ENCODE data around the gene GCHFR. TPM values are rescaled to one million over a fixed set of nuclear protein-coding genes. Genes with fewer than 3 reads are reported as not detected.

Gene GCHFR
- total RNA-seq, 2 donors from 2014 or later = 9.7 to 33.8 TPM

- TF ChIP-seq, protein P1, sequence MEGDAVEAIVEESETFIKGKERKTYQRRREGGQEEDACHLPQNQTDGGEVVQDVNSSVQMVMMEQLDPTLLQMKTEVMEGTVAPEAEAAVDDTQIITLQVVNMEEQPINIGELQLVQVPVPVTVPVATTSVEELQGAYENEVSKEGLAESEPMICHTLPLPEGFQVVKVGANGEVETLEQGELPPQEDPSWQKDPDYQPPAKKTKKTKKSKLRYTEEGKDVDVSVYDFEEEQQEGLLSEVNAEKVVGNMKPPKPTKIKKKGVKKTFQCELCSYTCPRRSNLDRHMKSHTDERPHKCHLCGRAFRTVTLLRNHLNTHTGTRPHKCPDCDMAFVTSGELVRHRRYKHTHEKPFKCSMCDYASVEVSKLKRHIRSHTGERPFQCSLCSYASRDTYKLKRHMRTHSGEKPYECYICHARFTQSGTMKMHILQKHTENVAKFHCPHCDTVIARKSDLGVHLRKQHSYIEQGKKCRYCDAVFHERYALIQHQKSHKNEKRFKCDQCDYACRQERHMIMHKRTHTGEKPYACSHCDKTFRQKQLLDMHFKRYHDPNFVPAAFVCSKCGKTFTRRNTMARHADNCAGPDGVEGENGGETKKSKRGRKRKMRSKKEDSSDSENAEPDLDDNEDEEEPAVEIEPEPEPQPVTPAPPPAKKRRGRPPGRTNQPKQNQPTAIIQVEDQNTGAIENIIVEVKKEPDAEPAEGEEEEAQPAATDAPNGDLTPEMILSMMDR (IDR thresholded peaks at IDR 0.05) = no peak
- peaks cover 18% of the 10 kb centered on the region for H3K36me3 ChIP-seq
Measured at GRCh38 chr15:40808861-40809450, 45.1 kb downstream of the GCHFR start.

GRCh38 chr15:40812721-40813425, 49.0 kb downstream of the GCHFR start:
- H3K27me3 ChIP-seq = no peaks in the 10 kb centered on the region
- peaks cover 0 to 9% of the 10 kb centered on the region in 2 donors for H3K4me1 ChIP-seq
- no peak overlapping the region for H3K4me3 ChIP-seq
- no peak for DNase-seq (ENCODE audit: low spot score)
- H3K9me3 ChIP-seq = no peaks in the 10 kb centered on the region
- H3K36me3 ChIP-seq = peaks cover 28% of the 10 kb centered on the region
- H3K27ac ChIP-seq = no peak overlapping the region
- TF ChIP-seq, protein P1 (IDR thresholded peaks at IDR 0.05) = no peak

More at GRCh38 chr15:40808861-40809450, 45.1 kb downstream of the GCHFR start:
- DNase-seq (ENCODE audit: low spot score) = no peak
- Histone ChIP-seq H3K4me3 (no peak overlapping the region), H3K27me3 (no peaks in the 10 kb centered on the region), H3K4me1 (peaks cover 0 to 19% of the 10 kb centered on the region in 2 donors), H3K9me3 (no peaks in the 10 kb centered on the region), H3K27ac (no peak overlapping the region)

DNA sequence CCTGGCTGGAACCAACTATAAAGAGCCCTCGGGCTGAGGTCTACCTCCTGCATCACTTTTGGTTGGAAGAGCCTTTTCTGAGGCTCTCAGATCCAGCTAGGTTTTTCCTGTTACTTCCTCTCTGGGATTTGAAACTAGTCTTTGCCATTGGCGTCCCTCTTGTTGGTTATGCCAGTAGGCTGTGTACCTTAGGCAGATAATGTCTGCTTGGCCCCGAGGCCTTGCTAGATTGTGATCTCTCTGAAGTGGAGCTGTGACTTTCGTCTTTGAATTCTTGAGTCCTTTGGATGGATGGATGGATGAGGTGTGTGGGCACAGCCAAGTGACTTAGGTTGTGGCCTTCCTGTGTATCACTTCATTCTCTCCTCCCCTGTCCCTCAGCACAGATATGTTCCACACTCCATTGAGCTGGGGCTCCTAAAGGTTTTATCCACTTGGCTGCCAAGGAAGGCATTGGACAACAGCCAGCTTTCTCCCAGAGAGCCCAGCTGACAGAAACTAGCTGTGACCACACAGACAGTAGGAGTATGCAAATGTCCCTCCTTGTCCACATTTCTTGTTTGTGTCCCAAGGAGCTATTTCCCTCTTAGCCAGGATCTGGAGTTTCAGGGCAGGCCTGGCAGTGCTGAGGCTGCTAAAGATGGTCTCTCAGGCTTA, 51.3 kb downstream of the GCHFR start:
- Histone ChIP-seq H3K4me1 (no peaks in the 10 kb centered on the region), H3K9me3 (no peaks in the 10 kb centered on the region), H3K27me3 (no peaks in the 10 kb centered on the region), H3K27ac (no peak overlapping the region), H3K4me3 (no peak overlapping the region), H3K36me3 (peaks cover 28% of the 10 kb centered on the region)
- no peak for DNase-seq (ENCODE audit: low spot score)
- TF ChIP-seq, protein P1 (IDR thresholded peaks at IDR 0.05) = no peak

Other genes with a start within 250 kb of the GCHFR start
- gene CCDC32, start 199.0 kb upstream of the GCHFR start, total RNA-seq = 10 to 100 TPM; 18.7 to 30.2 TPM
- gene RPUSD2, start 194.8 kb upstream of the GCHFR start, total RNA-seq = 1 to 10 TPM; 5.6 to 8.5 TPM
- gene KNL1, start 169.8 kb upstream of the GCHFR start, total RNA-seq = 1 to 10 TPM in 1 of 2 donors, under 1 TPM in 1; 0.51 to 4.6 TPM
- gene RAD51, start 68.9 kb upstream of the GCHFR start, total RNA-seq = under 1 TPM in 1 of 2 donors, not detected in 1; 0.30 TPM
- gene RMDN3, start 8.8 kb upstream of the GCHFR start, total RNA-seq = 10 to 100 TPM; 12.4 to 14.4 TPM
- under 1 TPM in 1 of 2 donors, not detected in 1; 0.83 TPM for gene C15orf62, start 5.9 kb downstream of the GCHFR start, total RNA-seq
- gene ZFYVE19, start 43.0 kb downstream of the GCHFR start, total RNA-seq = 10 to 100 TPM; 10.1 to 14.8 TPM
- gene DNAJC17, start 43.4 kb downstream of the GCHFR start, total RNA-seq = 10 to 100 TPM; 11.6 to 15.7 TPM
- gene PPP1R14D, start 64.6 kb downstream of the GCHFR start, total RNA-seq = not detected
- gene SPINT1, start 80.0 kb downstream of the GCHFR start, total RNA-seq = 10 to 100 TPM in 1 of 2 donors, 1 to 10 TPM in 1; 6.5 to 13.0 TPM
- not detected for gene RHOV, start 110.2 kb downstream of the GCHFR start, total RNA-seq
- gene VPS18, start 130.4 kb downstream of the GCHFR start, total RNA-seq = 10 to 100 TPM; 18.1 to 26.1 TPM
- 1 to 10 TPM; 7.5 to 9.8 TPM for gene DLL4, start 165.3 kb downstream of the GCHFR start, total RNA-seq
- gene CHAC1, start 189.4 kb downstream of the GCHFR start, total RNA-seq = 10 to 100 TPM; 11.9 to 36.1 TPM